Measurements from ENCODE around the gene MPST.

Gene MPST

GRCh38 chr22:37022483-37023337, 3.2 kb downstream of the MPST start:
- no peak for DNase-seq (ENCODE audit: low read depth in 2 of 2)

DNA sequence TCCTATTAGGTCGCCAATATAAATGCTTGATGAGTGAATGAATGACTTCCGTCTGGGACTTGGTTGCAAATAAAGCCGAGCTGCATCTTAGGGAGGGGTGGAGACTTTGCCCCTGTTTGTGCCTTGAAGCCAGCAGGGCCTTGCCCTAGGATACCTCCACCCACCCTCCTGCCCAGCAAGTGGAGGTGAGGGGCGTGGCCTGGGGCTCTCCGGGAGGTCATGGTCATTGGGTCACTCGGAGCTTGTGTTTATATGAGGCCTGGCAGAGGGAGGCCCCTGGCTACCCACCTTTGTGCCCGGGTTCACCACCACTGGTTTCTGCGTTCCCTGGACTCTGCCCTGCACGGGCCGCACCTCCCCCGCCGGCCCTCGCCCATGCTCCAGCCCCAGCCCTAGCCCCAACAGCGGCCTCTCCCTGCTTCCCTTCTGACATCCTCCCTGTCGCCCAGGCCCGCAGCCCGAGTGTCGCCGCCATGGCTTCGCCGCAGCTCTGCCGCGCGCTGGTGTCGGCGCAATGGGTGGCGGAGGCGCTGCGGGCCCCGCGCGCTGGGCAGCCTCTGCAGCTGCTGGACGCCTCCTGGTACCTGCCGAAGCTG, 4.3 kb downstream of the MPST start:
- no peak for DNase-seq (ENCODE audit: low read depth in 2 of 2)

GRCh38 chr22:37024339-37025157, 5.0 kb downstream of the MPST start:
- DNase-seq (ENCODE audit: low read depth in 2 of 2), result no peak

- DNase-seq (ENCODE audit: low read depth in 2 of 2), result no peak
These were observed 6.0 kb downstream of the MPST start for GRCh38 chr22:37025500-37026070.

GRCh38 chr22:37026325-37026724, 6.8 kb downstream of the MPST start:
- DNase-seq (ENCODE audit: low read depth in 2 of 2), result no peak

- DNase-seq (ENCODE audit: low read depth in 2 of 2), result no peak
These were observed 8.0 kb downstream of the MPST start for GRCh38 chr22:37027556-37027955.

DNA sequence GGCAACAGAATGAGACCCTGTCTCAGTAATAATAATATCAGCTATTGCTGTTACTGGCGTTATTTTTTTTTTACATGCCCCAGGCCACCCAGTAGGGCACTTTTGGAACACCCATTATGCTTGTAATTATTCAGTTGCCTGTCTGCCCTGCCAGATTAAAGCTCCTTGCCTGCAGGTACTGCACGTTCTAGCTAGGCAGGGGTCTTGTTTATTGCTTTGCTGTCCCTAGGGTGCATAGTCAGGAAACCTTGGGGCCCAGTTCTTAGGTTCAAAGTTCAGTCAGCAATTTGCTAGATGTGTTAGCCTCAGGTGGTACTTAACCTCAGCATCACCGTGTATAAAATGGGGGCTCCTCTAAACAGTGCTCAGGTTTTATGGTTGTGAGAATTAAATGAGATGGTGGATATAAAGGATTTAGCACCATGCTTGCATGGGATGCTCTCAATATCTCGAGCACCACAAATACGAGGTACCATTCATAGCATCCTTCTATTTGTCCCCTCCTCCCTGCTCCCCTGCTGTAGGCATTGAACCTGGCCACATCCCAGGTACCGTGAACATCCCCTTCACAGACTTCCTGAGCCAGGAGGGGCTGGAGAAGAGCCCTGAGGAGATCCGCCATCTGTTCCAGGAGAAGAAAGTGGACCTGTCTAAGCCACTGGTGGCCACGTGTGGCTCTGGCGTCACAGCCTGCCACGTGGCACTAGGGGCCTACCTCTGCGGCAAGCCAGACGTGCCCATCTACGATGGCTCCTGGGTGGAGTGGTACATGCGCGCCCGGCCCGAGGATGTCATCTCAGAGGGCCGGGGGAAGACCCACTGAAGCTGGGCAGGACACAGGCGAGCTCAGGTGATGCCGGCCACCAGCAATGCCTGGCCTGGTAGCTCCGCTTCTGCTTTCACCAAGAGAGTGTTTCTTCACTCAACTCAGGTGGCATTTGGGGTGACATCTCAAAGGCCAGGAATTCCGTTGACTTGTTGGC, 9.4 kb downstream of the MPST start:
- no peak for DNase-seq (ENCODE audit: low read depth in 2 of 2)

GRCh38 chr22:37030560-37031281, 11.2 kb downstream of the MPST start:
- no peak for DNase-seq (ENCODE audit: low read depth in 2 of 2)

- no peak for DNase-seq (ENCODE audit: low read depth in 2 of 2)
These were observed 12.6 kb downstream of the MPST start for GRCh38 chr22:37032134-37032534.

- no peak for DNase-seq (ENCODE audit: low read depth in 2 of 2)
These were observed 13.3 kb downstream of the MPST start for GRCh38 chr22:37032535-37033460.

- no peak for DNase-seq (ENCODE audit: low read depth in 2 of 2)
These were observed 14.3 kb downstream of the MPST start for GRCh38 chr22:37033605-37034430.

DNA sequence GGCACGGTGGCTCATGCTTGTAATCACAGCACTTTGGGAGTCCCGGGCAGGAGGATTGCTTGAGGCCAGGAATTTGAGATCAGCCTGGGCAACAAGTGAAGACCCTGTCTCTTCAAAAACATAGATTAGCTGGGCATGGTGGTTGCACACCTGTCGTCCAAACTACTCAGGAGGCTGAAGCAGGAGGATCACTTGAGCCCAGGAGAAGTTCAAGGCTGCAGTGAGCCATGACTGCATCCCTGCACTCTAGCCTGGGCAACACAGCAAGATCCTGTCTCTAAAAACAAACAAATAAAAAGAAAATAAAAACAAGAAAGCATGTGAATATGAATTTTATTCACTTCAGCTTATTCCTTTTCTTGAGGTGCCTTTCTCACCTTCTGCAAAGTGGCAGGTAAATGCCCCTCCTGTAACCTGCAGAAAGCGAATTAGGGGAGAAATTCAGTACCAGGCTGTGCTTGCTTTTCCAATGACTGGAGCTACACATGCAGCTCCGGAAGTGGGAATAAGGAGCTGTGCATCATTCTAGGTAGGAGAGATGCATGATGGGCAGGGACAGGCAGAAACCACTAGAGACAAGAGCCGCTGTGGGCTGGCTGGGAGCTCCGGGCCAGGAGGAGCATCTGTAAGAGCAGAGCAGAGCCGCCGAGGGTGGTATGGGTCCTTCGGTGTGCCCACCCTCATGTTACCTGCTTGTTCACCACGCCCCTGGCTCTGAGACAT, 17.3 kb downstream of the MPST start:
- DNase-seq (ENCODE audit: low read depth in 2 of 2), result no peak

GRCh38 chr22:37037669-37038068, 18.1 kb downstream of the MPST start:
- no peak for DNase-seq (ENCODE audit: low read depth in 2 of 2)

DNA sequence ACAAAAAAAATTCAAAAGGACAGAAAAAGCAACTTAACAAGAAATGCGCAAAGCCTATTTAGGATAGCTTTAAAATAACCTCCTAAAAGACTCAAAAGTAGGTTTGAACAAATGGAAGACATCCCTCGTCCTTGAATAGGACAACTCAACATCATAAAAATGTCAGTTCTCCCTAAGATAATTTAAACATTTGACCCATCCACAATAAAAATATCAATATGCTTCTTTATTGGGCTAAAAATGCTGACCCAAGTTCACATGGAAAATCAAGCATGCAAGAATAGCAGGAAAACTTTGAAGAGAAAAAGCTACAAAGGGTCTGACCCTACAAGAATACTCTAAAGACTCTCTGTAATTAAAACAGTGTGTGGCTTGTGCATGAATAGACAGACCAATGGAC, 19.9 kb downstream of the MPST start:
- no peak for DNase-seq (ENCODE audit: low read depth in 2 of 2)

GRCh38 chr22:37043209-37043827, 23.8 kb downstream of the MPST start:
- DNase-seq (ENCODE audit: low read depth in 2 of 2), result no peak

- no peak for DNase-seq (ENCODE audit: low read depth in 2 of 2)
These were observed 24.4 kb downstream of the MPST start for GRCh38 chr22:37043828-37044538.
